ENCODE measurements around the gene PTPRM. TPM values are rescaled to one million over a fixed set of nuclear protein-coding genes. Genes with fewer than 3 reads are reported as not detected.

PTPRM gene
- total and polyA plus RNA-seq, 2 of the 8 experiments (the other 6 are each of a cell fraction or from before 2014, with no cell fraction given), result 4.1 to 7.0 TPM

DNA sequence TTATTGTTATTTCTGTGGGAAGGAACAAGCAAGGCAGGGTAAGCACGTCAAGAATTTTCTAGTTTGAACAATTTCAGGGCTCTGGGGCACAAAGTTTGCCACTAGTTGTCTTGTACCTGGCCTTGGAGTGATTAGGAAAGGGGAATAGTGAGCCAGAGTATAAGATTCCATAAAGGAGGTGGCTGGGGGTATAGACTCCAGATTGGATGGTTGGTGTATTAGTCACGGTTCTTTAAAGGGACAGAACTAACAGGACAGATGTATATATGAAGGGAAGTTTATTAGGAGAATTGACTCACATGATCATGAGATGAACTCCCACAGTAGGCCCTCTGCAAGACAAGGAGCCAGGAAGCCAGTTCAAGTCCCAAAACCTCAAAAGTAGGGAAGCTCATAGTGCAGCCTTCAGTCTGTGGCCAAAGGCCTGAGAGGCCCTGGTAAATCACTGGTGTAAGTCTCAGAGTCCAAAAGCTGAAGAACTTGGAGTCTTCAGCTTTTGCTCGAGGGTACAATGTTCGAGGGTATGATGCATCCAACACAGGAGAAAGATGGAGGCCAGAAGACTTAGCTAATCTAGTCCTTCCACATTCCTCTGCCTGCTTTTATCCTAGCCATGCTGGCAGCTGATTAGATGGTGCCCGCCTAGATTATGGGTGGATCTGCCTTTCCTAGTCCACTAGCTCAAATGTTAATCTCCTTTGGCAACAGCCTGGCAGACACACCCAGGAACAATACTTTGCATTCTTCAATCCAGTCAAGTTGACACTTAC, 31.5 kb upstream of the PTPRM start:
- no peak overlapping the region for H3K4ac ChIP-seq (replicated peaks; ENCODE audit: insufficient read length, low read depth, low read length)
- no peaks in the 10 kb centered on the region for H3K36me3 ChIP-seq (ENCODE audit: control insufficient read depth in 2 of 4, insufficient read depth in 4 of 4, low read length in 3 of 4)
- POLR2A ChIA-PET (ENCODE audit: partially characterized antibody), result no interaction called here
- TF ChIP-seq TAF7 (optimal IDR thresholded peaks at IDR 0.05; ENCODE audit: borderline replicate concordance, low read depth, low read length) (no peak), SIRT6 (IDR thresholded peaks at IDR 0.05; ENCODE audit: low read length) (no peak), ZNF274 (IDR thresholded peaks at IDR 0.05; ENCODE audit: borderline replicate concordance, extremely low read depth, low read length) (no peak), RAD21 (IDR thresholded peaks at IDR 0.05 in 1 of 2, conservative IDR thresholded peaks at IDR 0.05 in 1 of 2; ENCODE audit: low read depth in 2 of 2, low read length in 2 of 2) (no peak), CTCF (IDR thresholded peaks at IDR 0.05; ENCODE audit: control extremely low read depth in 1 of 3, insufficient read depth in 1 of 3, low read depth in 1 of 3, low read length in 3 of 3) (no peak), RBBP5 (IDR thresholded peaks at IDR 0.05; ENCODE audit: borderline replicate concordance, low read depth, low read length) (no peak), MAFK (IDR thresholded peaks at IDR 0.05; ENCODE audit: low read depth, low read length) (no peak), EGR1 (IDR thresholded peaks at IDR 0.05; ENCODE audit: borderline replicate concordance, low read depth, low read length) (no peak), KDM5A (IDR thresholded peaks at IDR 0.05; ENCODE audit: low read length) (no peak), SP1 (IDR thresholded peaks at IDR 0.05; ENCODE audit: low read depth, low read length) (no peak), CHD2 (IDR thresholded peaks at IDR 0.05; ENCODE audit: low read length) (no peak)

More for the DNA sequence above, 31.5 kb upstream of the PTPRM start:
- Histone ChIP-seq H3K4me3 (ENCODE audit: extremely low read depth in 1 of 4, insufficient read depth in 2 of 4, low read depth in 3 of 4, low read length in 4 of 4) (no peak overlapping the region), H3K4me2 (ENCODE audit: insufficient read depth in 1 of 2, low read depth in 2 of 2, low read length in 2 of 2) (no peak overlapping the region), H3K18ac (ENCODE audit: extremely low read depth, low read length) (no peak overlapping the region), H3K27ac (ENCODE audit: low read depth, low read length) (no peak overlapping the region), H2BK15ac (ENCODE audit: low read length) (no peak overlapping the region), H2AK5ac (ENCODE audit: low read depth, low read length) (no peak overlapping the region), H2BK20ac (ENCODE audit: low read length) (no peak overlapping the region), H3K27me3 (replicated peaks in 1 of 4; ENCODE audit: control insufficient read depth in 3 of 4, extremely low read depth in 1 of 4, insufficient read depth in 3 of 4, low read length in 3 of 4) (no peaks in the 10 kb centered on the region), H4K20me1 (replicated peaks in 1 of 2; ENCODE audit: control insufficient read depth in 1 of 2, insufficient read depth in 2 of 2, low read length in 2 of 2) (no peaks in the 10 kb centered on the region), H3K14ac (ENCODE audit: insufficient read length) (no peak overlapping the region), H3K4me1 (replicated peaks in 1 of 4; ENCODE audit: control insufficient read depth in 3 of 4, insufficient read depth in 4 of 4, low read length in 3 of 4) (peaks cover 0 to 2% (median 0%) of the 10 kb centered on the region in 4 experiments; a peak in 2 of 7 replicates), H4K5ac (ENCODE audit: insufficient read length, low read depth, low read length) (no peak overlapping the region), H2BK5ac (ENCODE audit: low read depth, low read length) (no peak overlapping the region), H3K23me2 (ENCODE audit: low read depth, low read length) (no peaks in the 10 kb centered on the region), H3K79me2 (ENCODE audit: control insufficient read depth in 1 of 2, insufficient read depth in 2 of 2, low read length in 2 of 2) (no peaks in the 10 kb centered on the region), H3K23ac (ENCODE audit: insufficient read length) (no peak overlapping the region), H3K79me1 (ENCODE audit: low read depth, low read length) (no peaks in the 10 kb centered on the region), H2BK120ac (replicated peaks; ENCODE audit: low read depth, low read length) (no peak overlapping the region), H2AFZ (ENCODE audit: low read length) (no peak overlapping the region), H4K91ac (replicated peaks; ENCODE audit: insufficient read length, low read length) (no peak overlapping the region), H2BK12ac (ENCODE audit: low read depth, low read length) (no peak overlapping the region), H3K9me3 (ENCODE audit: insufficient read depth in 2 of 2, low read depth in 1 of 2, low read length in 1 of 2) (0 out of 4 replicates have a peak, but pooled peaks cover 0 to 2% of the 10 kb centered on the region in 2 experiments), H4K8ac (ENCODE audit: extremely low read depth, insufficient read depth, low read length) (no peak overlapping the region), H3K9ac (replicated peaks in 1 of 4; ENCODE audit: extremely low read depth in 1 of 4, low read depth in 3 of 4, low read length in 3 of 4) (no peak overlapping the region), H3K56ac (replicated peaks; ENCODE audit: insufficient read length, low read depth, low read length) (no peak overlapping the region)
- FAIRE-seq, result no peak
- no peak for DNase-seq (ENCODE audit: low read depth in 1 of 2, low spot score in 2 of 2)
- CTCF ChIA-PET (ENCODE audit: partially characterized antibody), result no interaction called here
- WGBS, 2 experiments (ENCODE audit: extremely low coverage in 1 of 2, insufficient coverage in 1 of 2, insufficient read length in 1 of 2, insufficient replicate concordance in 2 of 2, low coverage in 1 of 2, low lambda C conversion rate in 2 of 2, missing lambda C conversion rate in 1 of 2), result 88% methylated on average over 5 of the region's 5 CpGs; no CpG with 5 or more reads in 1 of the 2 experiments
